NCI-H510A treated with DMSO at 0.1 percent for 48 hours (cell line): Measurements from ENCODE around the gene OR7C1.
A peak's percentile ranks its signal among the peaks of the same experiment; 100 is the strongest.
"Not testable (repeated sequence)": the region's sequence is repeated elsewhere in the genome, so short reads cannot be mapped to it uniquely, and the experiment has no call there.

Experiments
- DNase-seq: peaks from one replicate; lab custom pipeline; 2025; lab: John Stamatoyannopoulos, UW

Gene OR7C1

DNA sequence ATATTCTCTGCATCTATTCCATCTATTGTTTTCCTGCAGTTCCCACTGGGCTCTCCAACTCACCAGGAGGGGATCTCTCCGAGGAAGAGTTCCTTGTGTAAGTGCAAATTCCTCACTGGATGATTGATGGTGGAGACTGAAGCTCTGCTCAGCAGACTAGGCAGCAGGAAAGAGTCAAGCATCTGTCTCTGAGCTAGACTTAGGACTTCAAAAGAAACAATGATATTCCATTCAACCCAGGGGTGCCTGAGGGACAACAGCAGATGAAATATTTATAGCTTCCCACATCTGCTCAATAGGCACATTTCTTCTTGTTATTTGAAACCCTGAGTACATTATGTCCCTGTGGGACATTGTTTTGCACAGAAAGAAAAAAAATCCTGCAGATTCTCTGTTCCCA, at the start of gene OR7C1, which contains the start of gene OR7A5:
TSS of gene OR7C1 (minus strand) at position 175 of the 400 bp plus-strand sequence. CDS start 35,049 bp downstream, outside the sequence.
TSS of gene OR7A5 (minus strand) at position 175 of the 400 bp plus-strand sequence. CDS start 6,944 bp downstream, outside the sequence.
- DNase-seq, result no peak

DNA sequence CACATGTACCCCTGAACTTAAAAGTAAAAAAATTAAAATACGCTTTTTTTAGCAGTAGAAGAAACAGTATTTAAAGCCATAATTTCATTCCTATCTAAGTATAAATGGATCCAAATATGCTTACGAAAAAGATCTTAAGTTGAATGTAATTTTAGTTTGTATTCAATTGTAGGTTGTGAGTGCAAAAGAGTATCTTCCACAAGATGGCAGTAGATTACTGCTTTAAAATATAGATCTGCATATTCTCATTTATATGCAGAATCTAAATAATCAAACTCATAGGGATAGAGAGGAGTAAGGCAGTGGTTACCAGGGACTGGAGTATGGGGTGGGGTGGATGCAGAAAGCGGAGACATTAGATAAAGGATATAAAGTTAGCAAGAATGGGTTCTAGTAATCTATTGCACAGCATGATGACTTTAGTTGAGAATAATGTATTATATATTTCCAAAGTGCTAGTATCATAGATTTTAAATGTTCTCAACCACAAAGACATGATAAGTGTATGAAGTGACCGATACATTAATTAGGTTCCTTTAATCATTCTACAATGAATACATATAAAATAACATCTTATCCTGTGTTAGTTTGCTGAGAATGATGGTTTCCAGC, 36.7 kb upstream of the OR7C1 start:
- DNase-seq, result peak; percentile 4

DNA sequence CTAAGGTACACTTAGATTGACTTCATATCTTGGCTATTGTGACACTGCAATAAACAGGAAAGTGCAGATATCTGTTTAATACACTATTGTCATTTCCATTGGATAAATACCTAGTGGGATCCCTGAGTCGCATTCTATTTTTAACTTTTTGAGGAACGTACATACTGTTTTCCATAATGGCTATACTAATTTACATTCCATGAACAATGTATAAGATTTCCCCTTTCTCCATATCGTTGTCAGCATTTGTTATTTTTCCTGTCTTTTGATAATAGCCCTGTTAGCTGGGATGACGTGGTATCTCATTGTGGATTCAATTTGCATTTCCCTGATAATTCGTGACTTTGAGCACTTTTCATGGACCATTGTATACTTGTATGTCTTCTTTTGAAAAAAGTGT, 33.5 kb upstream of the OR7C1 start:
- DNase-seq, result no peak

DNA sequence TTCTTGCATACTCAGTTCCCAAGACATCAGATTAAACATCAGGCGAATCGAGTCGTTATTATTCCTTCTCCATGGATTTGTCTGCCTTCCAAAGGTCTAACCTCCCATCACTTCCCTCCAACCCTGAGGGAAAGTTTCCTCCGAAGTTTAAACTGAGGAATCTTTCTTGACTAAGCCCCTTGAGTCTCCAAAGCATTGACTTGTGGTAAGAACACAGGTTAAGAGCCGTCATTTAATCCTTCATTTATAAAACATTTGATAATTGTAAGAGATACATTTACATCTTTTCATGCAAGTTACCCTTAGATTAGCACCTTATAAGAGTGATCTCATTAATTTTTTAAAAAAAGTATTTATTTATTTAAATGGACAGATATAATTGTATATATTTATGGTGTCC, 13.8 kb upstream of the OR7C1 start, which contains the start of gene OR7A10:
TSS of gene OR7A10 (minus strand) at position 101 of the 400 bp plus-strand sequence. CDS start 7,045 bp downstream, outside the sequence.
- DNase-seq, result no peak

DNA sequence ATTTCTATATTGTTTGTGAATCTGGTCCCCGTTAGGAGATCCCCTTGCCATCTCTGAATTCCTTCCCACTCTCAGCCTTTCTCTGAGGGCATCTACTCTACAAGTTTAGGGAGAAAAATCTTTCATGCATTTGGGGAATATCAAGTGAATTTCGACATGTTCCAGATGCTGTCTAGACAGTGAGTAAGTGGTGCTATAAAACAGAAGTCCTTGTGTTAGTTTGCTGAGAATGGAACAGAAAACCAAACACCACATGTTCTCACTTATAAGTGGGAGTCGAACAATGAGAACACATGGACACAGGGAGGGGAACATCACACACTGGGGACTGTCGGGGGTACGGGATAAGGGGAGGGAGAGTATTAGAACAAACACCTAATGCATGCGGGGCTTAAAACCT, 8.6 kb upstream of the OR7C1 start:
- DNase-seq, result no peak

DNA sequence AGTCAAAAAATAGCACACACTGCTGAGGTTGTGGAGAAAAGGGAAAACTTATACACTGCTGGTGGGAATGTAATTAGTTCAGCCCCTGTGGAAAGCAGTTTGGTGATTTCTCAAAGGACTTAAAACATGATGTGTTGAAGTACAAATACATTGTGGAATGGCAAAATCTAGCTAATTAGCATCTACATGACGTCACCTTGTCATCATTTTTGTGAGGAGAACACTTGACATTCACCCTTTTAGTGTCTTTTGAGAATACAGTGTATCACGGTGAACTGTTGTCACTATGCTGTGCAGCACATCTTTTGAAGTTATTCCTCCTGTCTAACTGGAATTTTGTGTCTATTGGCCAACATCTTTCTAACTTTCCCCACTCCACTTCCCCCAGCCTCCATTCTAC, 8.2 kb upstream of the OR7C1 start:
- no peak for DNase-seq

DNA sequence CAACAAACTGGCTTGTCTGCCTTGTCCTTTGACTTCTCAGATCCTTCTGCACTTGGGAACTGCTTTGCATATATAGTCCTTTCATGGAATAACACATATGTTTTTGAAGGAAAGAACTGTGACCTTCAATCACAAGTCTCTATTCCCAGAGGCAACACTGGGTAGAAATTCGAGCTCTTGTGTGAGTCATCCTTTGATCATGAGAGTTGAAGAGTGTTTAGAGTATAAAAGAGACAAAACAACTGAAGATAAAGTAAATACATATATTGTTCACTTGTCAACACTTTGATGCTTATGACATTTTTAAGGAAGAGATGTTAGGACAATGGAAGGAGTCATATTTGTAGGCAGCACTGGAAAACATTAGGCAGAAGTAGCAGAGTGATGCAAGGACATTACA, 5.2 kb upstream of the OR7C1 start:
- no peak for DNase-seq

DNA sequence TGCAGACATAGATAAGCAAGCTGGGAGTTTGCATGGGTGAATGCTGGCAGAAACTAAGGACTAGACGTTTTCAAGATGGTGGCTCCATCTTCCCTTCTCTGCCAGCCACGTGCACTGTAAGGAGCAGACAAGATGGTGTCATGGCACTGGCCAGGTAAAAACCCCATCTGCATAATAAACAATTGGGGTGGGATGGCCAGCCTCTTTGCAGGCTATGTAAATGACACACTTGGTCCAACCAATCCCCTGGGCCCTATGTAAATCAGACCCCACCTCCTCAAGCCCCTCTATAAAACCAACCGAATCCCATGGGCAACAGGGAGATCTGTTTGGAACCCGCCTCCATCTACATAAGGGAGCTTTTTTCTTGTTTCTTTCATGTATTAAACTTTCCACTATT, 2.4 kb upstream of the OR7C1 start:
- no peak for DNase-seq

DNA sequence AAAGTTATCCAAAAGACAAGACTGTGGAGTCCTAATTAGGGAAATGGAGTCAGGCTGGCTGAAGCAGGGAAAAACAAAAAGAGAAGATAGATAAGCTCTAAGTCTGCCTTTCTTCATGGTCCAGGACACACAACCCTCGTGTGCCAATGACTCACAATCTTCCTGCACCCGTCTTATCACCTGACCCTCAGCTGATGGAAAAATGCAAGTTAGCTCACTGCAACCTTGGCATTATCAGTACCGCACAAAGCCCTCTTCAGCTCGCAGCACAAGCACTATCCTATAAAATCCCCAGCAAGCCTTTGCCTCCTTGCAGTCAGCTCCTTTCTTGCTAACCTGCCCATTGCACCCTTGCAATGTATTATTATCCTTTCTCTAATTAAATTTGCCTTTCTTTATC, 4.3 kb downstream of the OR7C1 start:
- no peak for DNase-seq

DNA sequence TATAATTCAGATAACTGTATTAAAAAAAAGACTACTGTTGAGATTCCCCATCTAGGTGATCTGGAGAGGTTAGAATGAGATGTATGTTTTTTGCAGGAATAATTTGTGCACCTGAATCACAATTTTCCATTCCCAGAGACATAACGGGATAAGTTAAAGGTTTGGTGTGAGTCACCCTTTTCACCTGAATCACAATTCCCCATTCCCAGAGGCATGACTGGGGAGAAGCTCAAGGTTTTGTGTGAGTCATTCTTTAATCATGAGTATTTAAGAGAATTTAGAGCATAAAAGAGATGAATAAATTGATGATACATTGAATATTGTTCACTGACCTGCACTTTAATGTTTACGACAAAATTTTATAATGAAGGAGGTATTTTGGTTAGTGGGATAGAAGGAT, 9.0 kb downstream of the OR7C1 start:
- no peak for DNase-seq

DNA sequence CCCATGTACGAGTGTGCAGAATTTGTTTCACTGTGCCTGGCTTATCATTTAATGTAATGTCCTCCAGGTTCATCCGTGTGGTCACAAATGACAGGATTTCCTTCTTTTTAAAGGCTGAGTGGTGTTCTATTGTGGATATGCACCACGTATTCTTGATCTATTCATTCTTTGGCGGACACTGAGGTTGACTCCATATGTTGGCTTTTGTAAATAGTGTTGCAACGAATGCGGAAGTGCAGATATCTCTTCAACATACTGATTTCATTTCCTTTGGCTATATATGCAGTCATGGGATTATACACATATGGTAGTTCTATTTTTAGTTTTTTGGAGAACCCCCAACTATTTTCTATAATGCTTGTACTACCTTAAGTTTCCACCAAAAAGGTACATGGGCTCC, 13.0 kb downstream of the OR7C1 start:
- DNase-seq, result no peak

DNA sequence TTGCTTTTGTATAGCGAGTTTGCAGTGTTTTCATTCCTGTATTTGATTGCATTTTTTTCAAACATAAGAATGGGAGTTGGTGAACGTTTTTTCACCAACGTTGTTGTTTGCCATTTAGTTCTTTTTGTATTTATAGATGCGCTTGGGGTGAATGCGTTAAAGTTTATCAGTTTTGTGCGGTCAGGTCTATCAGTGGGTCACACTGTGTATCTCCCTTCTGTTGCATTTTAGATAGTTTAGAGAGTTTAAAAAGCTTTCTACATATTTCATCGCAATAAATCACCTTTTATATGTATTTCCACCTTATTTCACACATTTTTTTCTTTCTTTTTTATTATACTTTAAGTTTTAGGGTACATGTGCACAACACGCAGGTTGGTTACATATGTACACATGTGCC, 16.4 kb downstream of the OR7C1 start:
- no peak for DNase-seq

DNA sequence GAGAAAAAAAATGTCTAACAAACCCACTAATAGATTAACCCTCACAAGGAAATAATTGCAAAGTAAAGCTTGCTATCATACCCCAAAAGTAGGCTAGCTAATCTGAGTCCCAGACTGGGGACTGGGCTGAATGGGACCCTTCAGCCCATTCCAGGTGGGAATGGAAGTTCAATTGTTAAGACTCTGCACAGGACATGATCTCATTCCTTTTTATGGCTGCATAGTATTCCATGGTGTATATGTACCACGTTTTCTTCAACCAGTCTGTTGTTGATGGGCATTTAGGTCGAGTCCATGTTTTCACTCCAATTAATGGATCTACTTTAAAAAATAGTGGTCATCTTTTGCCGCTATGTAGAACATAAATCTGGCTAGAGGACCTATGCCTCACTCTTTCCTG, 17.9 kb downstream of the OR7C1 start:
- DNase-seq, result no peak

DNA sequence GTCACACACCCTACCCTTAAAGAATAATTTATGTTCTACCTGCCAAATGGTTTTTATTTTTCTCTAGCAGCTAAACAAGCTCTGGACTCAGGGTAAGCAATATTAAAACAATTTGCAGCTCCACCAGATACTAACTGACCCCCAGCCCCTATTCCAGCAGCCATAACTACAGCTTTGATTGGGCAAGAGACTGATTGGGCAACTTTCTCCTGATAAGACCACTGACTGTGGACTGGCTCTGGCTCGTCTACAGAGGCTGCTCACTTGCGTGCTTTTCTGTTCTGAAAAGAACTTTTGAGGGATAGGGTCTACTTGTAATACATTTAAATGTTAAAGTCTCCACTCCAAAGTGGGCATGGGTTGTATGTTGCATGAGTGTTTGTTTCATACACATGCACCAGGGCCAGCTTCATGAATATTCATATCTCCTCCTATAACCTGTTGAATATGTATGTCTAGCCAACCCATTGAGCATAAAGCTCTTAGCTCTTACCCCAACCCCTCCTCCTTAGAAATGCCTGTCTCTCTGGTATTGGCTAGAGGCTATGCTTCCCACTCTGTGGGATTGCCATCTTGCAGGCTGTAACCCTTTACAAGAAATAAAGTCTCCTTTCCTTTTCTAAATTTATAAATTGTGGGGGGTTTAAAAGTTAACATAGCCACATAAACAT, 19.9 kb downstream of the OR7C1 start:
- DNase-seq, result no peak

DNA sequence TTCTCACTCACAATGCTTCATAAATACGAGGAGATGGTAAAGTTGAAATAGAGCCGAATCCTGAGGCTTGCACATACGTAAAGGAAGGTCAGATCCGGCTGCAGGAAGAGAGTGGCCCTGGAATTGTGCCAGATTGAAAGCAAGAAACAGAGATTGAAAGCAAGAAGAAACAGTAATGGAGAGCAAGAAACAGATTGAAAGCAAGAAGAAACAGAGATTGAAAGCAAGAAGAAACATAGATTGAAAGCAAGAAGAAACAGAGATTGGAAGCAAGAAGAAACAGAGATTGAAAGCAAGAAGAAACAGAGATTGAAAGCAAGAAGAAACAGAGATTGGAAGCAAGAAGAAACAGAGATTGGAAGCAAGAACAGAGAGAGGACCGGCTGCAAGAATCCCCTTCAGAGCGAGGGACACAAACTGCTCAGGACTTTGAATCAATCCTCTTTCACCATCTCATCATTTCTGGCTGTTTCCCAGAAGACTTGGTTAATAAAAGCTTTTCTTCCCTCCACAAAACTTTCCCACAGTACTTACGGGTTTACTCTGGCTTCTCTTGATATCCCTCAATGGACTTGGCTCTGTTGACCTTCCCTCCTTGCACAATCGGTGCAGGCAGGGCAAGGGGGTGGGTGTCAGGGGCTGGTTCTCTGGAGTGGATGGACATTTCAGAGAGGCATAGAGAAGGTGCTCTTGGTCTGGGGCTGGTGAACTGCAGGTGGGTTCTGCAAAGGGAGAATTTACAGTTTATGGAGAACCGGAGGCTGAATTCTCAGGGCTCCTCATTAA, 25.5 kb downstream of the OR7C1 start:
- DNase-seq, result no peak

DNA sequence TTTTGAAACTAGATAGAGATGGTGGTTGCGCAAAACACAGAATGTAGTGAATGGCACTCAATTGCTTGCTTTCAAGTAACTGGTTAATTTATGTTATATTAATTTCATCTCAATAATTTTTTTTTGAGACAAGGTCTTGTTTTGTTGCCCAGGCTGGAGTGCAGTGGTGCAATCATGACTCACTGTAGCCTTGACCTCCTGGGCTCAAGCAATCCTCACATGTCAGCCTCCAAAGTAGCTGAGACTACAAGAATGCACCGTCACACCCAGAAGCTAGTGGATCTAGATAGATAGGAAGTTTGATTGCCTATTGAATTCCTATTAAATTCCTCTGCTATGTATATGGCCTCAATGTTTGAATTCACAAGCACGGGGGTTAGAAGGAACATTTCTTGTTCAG, 30.2 kb downstream of the OR7C1 start:
- no peak for DNase-seq

DNA sequence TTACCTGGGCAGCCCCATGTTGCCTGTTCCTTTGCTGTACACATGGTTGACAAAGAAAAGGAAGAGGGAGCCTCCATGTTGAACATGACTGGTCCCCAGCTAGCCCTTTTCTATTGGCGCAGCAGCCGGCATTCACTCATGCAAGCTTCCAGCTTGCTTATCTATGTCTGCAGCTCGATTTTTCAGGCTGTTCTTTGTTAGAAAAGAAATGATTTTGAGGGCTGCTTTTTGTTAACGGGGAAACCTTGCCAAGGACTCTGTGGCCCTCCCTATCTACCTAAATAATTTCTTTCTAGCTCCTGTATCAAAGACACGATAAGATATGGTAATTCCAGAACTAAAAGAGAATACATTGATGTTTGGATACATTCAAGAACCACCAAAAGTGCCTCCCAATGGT, 36.2 kb downstream of the OR7C1 start:
- DNase-seq, result no peak

DNA sequence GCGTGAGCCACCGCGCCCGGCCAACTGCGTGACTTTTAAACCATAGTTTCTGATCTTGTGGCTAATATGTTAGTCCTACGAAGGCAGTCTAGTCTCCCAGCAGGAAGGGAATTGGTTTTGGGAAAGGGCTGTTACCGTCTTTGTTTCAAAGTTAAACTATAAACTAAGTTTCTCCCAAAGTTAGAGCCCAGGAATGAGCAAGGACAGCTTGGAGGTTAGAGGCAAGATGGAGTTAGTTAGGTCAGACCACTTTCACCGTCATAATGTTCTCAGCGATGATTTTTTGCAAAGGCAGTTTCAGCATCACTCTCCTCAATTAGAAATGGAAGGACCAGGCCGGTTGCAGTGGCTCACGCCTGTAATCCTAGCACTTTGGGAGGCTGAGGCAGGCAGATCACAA, 39.0 kb downstream of the OR7C1 start:
- DNase-seq, result no peak

DNA sequence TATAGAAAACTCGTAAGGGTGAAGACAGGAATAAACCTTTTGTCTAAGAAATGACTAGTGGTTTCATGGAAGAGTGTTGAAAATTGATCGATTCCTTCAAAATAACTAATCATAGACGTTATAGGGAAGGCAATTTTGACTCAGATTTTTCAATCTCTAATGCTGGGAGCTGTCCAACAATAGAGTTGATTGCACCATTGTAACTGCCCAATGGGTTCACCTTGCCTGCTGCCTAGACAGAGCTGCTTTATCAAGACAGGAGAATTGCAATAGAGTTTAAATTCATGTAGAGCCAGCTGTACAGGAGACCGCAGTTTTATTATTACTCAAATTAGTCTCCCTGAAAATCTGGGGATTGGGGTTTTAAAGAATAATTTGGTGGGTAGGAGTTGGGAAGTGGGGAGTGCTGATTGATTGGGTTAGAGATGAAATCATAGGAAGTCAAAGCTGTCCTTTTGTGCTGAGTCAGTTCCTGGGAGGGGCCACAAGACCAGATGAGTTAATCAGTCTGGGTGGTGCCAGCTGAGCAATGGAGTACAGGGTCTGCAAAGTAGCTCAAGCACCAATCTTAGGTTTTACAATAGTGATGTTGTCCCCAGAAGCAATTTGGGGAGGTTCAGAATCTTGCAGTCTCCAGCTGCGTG, 39.8 kb downstream of the OR7C1 start:
- no peak for DNase-seq

DNA sequence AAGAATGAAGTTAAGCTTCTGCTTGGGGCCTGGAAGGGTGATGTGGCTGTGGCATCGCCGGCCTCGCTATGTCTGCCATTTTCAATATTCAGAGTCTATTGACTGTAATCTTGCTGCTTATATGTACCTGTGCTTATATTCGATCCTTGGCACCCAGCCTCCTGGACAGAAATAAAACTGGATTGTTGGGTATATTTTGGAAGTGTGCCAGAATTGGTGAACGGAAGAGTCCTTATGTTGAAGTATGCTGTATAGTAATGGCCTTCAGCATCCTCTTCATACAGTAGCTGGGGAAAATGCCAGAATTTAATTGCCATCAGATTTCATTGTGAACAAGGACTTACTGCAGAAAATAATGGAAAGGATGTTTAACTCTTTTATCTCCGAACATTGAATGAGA, 42.7 kb downstream of the OR7C1 start:
- not testable (repeated sequence) for DNase-seq

DNA sequence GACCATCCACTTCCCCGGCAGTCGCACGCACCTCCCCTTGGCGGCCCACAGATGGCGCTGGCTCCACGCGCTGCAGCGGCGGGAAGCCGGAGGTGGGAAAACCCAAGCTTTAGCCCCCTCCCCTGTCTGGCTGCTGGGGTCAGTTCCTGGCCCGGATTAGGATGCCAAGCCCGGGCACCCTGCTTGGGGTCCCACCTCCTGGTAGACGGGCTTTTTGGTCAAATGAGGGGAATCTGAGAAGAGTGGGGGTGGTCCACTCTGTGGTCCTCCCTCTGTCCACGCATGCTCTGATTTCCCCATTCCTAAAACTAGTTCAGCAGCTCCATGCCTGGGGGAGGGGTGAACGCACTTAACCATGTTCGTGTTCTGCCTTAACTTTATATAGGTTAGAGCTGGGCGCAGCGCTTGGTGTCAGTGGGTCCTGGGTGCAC, 48.5 kb downstream of the OR7C1 start:
- no peak for DNase-seq

DNA sequence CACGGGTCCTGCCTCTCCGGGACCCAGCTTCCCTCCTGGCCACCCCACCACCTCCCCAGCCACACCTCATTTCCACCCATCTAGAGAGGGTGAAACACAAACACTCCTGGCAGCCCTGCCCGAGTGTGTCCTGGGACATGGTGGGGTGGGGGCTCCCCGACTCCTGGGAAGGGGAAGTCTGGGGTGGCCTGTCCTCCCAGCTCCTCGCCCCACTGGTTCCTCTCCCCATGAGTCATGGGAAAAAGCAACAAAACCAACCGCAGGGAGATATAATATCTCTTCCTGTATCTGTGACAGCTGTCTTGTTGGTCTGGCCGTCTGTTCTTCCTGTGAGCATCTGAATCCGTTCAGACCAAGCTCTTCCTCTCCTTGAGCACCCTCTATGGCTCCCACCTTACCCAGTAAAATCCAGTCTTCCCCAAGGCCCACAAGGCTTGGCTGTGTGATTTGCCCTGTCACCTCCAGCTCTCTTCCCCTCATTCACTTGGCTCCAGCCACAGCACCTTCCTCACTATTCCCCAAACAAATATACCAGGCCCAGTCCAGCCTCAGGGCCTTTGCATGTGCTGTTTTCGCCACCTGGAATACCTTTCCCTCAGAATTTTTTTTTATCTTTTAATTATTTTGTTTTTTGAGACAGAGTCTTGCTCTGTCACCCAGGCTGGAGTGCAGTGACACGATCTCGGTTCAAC, 49.7 kb downstream of the OR7C1 start:
- DNase-seq, result not testable (repeated sequence)
